SK-N-SH treated with all-trans-retinoic acid at 6 μM for 48 hours (cell line): ENCODE data around the gene MSRB1.

ENCODE experiments used
- ATAC-seq: fragments of 200-7000 bp; cut with Tn5 transposase; 3 replicates; pipeline ENCODE4 v1.9.1; 2020; ENCODE audit warnings: mild to moderate bottlenecking, moderate library complexity
- ARNTL ChIP-seq: fragments of 450-650 bp; formaldehyde crosslinking; IDR thresholded peaks from 2 replicates; pipeline ENCODE4 v1.5.0; 2020; ENCODE audit warnings: low read depth, mild to moderate bottlenecking, moderate library complexity, borderline replicate concordance
- BACH2 ChIP-seq: fragments of 250-450 bp; sonication (Bioruptor Pico); IDR thresholded peaks from 2 replicates; pipeline ENCODE4 v1.9.0; 2021; ENCODE audit warnings: mild to moderate bottlenecking, borderline replicate concordance
- CSDC2 ChIP-seq: fragments of 250-450 bp; sonication (Bioruptor Pico); IDR thresholded peaks from 2 replicates; pipeline ENCODE4 v1.5.0; 2020; ENCODE audit warnings: mild to moderate bottlenecking, moderate library complexity
- ESRRG ChIP-seq: fragments of 250-450 bp; sonication (Bioruptor Pico); IDR thresholded peaks from 2 replicates; pipeline ENCODE4 v1.6.1; 2021; ENCODE audit warnings: mild to moderate bottlenecking
- ISL1 ChIP-seq: fragments of 250-450 bp; sonication (Bioruptor Pico); IDR thresholded peaks from 2 replicates; pipeline ENCODE4 v2.1.2; 2022; ENCODE audit warnings: mild to moderate bottlenecking, moderate library complexity
- OSR1 ChIP-seq: fragments of 250-450 bp; sonication (Bioruptor Pico); IDR thresholded peaks from 2 replicates; pipeline ENCODE4 v1.8.0; 2022; ENCODE audit warnings: moderate library complexity, mild to moderate bottlenecking, inconsistent platforms
- PPARA ChIP-seq: fragments of 250-450 bp; sonication (Bioruptor Pico); IDR thresholded peaks from 2 replicates; pipeline ENCODE4 v1.5.0; 2020; ENCODE audit warnings: mild to moderate bottlenecking, borderline replicate concordance
- RARB ChIP-seq: fragments of 250-450 bp; sonication (Bioruptor Pico); IDR thresholded peaks from 2 replicates; pipeline ENCODE4 v1.8.0; 2021; ENCODE audit warnings: mild to moderate bottlenecking, moderate library complexity
- SNAI2 ChIP-seq: fragments of 250-450 bp; sonication (Bioruptor Pico); IDR thresholded peaks from 2 replicates; pipeline ENCODE4 v1.5.0; 2020; ENCODE audit warnings: mild to moderate bottlenecking, moderate library complexity
- TCF4 ChIP-seq: fragments of 250-450 bp; sonication (Bioruptor Pico); IDR thresholded peaks from 2 replicates; pipeline ENCODE4 v1.8.0; 2021; ENCODE audit warnings: mild to moderate bottlenecking, moderate library complexity, borderline replicate concordance
- TOX ChIP-seq: fragments of 250-450 bp; sonication (Bioruptor Pico); IDR thresholded peaks from 2 replicates; pipeline ENCODE4 v1.8.0; 2021; ENCODE audit warnings: mild to moderate bottlenecking, moderate library complexity, borderline replicate concordance
- ZC3H10 ChIP-seq: fragments of 250-450 bp; sonication (Bioruptor Pico); IDR thresholded peaks from 2 replicates; pipeline ENCODE4 v1.5.1; 2021; ENCODE audit warnings: mild to moderate bottlenecking, moderate library complexity
- ZFP3 ChIP-seq: fragments of 250-450 bp; sonication (Bioruptor Pico); IDR thresholded peaks from 2 replicates; pipeline ENCODE4 v1.5.0; 2020; ENCODE audit warnings: mild to moderate bottlenecking, moderate library complexity
- ZFP30 ChIP-seq: fragments of 450-650 bp; formaldehyde crosslinking; IDR thresholded peaks from 2 replicates; pipeline ENCODE4 v1.5.0; 2022; ENCODE audit warnings: mild to moderate bottlenecking, moderate library complexity
- ZNF565 ChIP-seq: fragments of 450-650 bp; formaldehyde crosslinking; conservative IDR thresholded peaks from 2 replicates; pipeline ENCODE4 v1.5.0; 2020; ENCODE audit warnings: low read depth, mild to moderate bottlenecking, moderate library complexity
- ZNF70 ChIP-seq: fragments of 450-650 bp; formaldehyde crosslinking; IDR thresholded peaks from 2 replicates; pipeline ENCODE4 v1.5.0; 2020; ENCODE audit warnings: mild to moderate bottlenecking, moderate library complexity
- ZNF8 ChIP-seq: fragments of 450-650 bp; formaldehyde crosslinking; IDR thresholded peaks from 2 replicates; pipeline ENCODE4 v1.5.0; 2020; ENCODE audit warnings: mild to moderate bottlenecking, moderate library complexity
- TF ChIP-seq, protein P1 (sequence below): fragments of 250-450 bp; sonication (Bioruptor Pico); IDR thresholded peaks from 2 replicates; pipeline ENCODE4 v1.8.0; 2021; ENCODE audit warnings: low read depth, mild to moderate bottlenecking, moderate library complexity, borderline replicate concordance
- TF ChIP-seq, protein P2 (sequence below): fragments of 250-450 bp; sonication (Bioruptor Pico); IDR thresholded peaks from 2 replicates; pipeline ENCODE4 v1.5.0; 2020; ENCODE audit warnings: mild to moderate bottlenecking, moderate library complexity
- TF ChIP-seq, protein P3 (sequence below): fragments of 250-450 bp; sonication (Bioruptor Pico); IDR thresholded peaks from 2 replicates; pipeline ENCODE4 v1.5.1; 2020; ENCODE audit warnings: low read depth, mild to moderate bottlenecking, moderate library complexity
- TF ChIP-seq, protein P4 (sequence below): fragments of 250-450 bp; sonication (Bioruptor Pico); IDR thresholded peaks from 2 replicates; pipeline ENCODE4 v1.8.0; 2020; ENCODE audit warnings: mild to moderate bottlenecking, moderate library complexity, borderline replicate concordance
- TF ChIP-seq, protein P5 (sequence below): fragments of 250-450 bp; sonication (Bioruptor Pico); IDR thresholded peaks from 2 replicates; pipeline ENCODE4 v1.5.1; 2021; ENCODE audit warnings: mild to moderate bottlenecking, moderate library complexity

MSRB1 gene

DNA sequence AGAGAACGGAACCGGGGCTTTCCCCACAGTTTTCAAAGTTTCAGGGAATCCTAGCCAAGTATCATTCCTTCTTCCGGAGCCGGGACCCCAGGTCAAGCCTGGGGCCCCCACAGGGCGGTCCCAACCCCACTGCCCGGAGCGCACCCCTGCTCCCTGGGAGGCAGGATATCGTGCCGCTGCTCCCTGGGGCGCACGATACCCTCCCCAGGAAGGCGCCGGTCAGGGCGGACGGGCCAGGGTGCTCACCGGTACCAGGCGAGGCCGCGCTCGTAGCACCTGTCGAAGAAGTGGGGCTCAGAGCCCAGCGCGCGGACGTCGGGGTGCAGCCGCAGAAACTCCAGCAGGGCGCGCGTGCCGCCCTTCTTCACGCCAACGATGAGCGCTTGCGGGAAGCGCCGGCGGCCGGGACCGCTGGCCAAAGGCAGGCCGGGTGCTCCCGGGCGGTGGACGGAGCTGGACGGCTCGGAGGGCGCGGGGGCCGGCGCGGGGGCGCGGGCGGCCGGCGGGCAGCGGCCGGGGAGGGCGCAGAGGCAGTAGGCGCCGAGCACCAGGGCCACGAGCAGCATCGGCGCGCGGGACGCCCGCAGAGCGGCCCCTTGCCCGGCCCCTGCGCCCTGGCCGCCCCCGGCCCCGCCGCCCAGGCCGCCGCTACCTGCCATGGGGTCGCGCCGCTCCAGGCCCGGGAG, 25.2 kb downstream of the MSRB1 start:
- no peak for ATAC-seq
- TF ChIP-seq ZNF565 (CRISPR knock-in tag), result no peak
- TF ChIP-seq ARNTL, result no peak
- TF ChIP-seq BACH2, result no peak
- TF ChIP-seq, protein P1, sequence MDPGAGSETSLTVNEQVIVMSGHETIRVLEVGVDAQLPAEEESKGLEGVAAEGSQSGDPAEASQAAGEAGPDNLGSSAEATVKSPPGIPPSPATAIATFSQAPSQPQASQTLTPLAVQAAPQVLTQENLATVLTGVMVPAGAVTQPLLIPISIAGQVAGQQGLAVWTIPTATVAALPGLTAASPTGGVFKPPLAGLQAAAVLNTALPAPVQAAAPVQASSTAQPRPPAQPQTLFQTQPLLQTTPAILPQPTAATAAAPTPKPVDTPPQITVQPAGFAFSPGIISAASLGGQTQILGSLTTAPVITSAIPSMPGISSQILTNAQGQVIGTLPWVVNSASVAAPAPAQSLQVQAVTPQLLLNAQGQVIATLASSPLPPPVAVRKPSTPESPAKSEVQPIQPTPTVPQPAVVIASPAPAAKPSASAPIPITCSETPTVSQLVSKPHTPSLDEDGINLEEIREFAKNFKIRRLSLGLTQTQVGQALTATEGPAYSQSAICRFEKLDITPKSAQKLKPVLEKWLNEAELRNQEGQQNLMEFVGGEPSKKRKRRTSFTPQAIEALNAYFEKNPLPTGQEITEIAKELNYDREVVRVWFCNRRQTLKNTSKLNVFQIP (CRISPR knock-in tag), result no peak
- TF ChIP-seq, protein P2, sequence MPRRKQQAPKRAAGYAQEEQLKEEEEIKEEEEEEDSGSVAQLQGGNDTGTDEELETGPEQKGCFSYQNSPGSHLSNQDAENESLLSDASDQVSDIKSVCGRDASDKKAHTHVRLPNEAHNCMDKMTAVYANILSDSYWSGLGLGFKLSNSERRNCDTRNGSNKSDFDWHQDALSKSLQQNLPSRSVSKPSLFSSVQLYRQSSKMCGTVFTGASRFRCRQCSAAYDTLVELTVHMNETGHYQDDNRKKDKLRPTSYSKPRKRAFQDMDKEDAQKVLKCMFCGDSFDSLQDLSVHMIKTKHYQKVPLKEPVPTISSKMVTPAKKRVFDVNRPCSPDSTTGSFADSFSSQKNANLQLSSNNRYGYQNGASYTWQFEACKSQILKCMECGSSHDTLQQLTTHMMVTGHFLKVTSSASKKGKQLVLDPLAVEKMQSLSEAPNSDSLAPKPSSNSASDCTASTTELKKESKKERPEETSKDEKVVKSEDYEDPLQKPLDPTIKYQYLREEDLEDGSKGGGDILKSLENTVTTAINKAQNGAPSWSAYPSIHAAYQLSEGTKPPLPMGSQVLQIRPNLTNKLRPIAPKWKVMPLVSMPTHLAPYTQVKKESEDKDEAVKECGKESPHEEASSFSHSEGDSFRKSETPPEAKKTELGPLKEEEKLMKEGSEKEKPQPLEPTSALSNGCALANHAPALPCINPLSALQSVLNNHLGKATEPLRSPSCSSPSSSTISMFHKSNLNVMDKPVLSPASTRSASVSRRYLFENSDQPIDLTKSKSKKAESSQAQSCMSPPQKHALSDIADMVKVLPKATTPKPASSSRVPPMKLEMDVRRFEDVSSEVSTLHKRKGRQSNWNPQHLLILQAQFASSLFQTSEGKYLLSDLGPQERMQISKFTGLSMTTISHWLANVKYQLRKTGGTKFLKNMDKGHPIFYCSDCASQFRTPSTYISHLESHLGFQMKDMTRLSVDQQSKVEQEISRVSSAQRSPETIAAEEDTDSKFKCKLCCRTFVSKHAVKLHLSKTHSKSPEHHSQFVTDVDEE (CRISPR knock-in tag), result no peak
- TF ChIP-seq, protein P3, sequence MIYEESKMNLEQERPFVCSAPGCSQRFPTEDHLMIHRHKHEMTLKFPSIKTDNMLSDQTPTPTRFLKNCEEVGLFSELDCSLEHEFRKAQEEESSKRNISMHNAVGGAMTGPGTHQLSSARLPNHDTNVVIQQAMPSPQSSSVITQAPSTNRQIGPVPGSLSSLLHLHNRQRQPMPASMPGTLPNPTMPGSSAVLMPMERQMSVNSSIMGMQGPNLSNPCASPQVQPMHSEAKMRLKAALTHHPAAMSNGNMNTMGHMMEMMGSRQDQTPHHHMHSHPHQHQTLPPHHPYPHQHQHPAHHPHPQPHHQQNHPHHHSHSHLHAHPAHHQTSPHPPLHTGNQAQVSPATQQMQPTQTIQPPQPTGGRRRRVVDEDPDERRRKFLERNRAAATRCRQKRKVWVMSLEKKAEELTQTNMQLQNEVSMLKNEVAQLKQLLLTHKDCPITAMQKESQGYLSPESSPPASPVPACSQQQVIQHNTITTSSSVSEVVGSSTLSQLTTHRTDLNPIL (CRISPR knock-in tag), result no peak
- no peak for TF ChIP-seq ZNF70 (CRISPR knock-in tag)
- TF ChIP-seq SNAI2, result no peak
- TF ChIP-seq ZNF8, result no peak
- TF ChIP-seq PPARA, result no peak
- no peak for TF ChIP-seq ISL1 (CRISPR knock-in tag)
- TF ChIP-seq CSDC2 (CRISPR knock-in tag), result no peak
- TF ChIP-seq ZFP30 (CRISPR knock-in tag), result no peak
- TF ChIP-seq TOX (CRISPR knock-in tag), result no peak
- no peak for TF ChIP-seq ZC3H10 (CRISPR knock-in tag)
- no peak for TF ChIP-seq RARB
- TF ChIP-seq, protein P4, sequence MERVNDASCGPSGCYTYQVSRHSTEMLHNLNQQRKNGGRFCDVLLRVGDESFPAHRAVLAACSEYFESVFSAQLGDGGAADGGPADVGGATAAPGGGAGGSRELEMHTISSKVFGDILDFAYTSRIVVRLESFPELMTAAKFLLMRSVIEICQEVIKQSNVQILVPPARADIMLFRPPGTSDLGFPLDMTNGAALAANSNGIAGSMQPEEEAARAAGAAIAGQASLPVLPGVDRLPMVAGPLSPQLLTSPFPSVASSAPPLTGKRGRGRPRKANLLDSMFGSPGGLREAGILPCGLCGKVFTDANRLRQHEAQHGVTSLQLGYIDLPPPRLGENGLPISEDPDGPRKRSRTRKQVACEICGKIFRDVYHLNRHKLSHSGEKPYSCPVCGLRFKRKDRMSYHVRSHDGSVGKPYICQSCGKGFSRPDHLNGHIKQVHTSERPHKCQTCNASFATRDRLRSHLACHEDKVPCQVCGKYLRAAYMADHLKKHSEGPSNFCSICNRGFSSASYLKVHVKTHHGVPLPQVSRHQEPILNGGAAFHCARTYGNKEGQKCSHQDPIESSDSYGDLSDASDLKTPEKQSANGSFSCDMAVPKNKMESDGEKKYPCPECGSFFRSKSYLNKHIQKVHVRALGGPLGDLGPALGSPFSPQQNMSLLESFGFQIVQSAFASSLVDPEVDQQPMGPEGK (CRISPR knock-in tag), result no peak
- TF ChIP-seq ZFP3 (CRISPR knock-in tag), result no peak
- TF ChIP-seq, protein P5, sequence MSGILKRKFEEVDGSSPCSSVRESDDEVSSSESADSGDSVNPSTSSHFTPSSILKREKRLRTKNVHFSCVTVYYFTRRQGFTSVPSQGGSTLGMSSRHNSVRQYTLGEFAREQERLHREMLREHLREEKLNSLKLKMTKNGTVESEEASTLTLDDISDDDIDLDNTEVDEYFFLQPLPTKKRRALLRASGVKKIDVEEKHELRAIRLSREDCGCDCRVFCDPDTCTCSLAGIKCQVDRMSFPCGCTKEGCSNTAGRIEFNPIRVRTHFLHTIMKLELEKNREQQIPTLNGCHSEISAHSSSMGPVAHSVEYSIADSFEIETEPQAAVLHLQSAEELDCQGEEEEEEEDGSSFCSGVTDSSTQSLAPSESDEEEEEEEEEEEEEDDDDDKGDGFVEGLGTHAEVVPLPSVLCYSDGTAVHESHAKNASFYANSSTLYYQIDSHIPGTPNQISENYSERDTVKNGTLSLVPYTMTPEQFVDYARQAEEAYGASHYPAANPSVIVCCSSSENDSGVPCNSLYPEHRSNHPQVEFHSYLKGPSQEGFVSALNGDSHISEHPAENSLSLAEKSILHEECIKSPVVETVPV, result no peak
- no peak for TF ChIP-seq OSR1 (CRISPR knock-in tag)

DNA sequence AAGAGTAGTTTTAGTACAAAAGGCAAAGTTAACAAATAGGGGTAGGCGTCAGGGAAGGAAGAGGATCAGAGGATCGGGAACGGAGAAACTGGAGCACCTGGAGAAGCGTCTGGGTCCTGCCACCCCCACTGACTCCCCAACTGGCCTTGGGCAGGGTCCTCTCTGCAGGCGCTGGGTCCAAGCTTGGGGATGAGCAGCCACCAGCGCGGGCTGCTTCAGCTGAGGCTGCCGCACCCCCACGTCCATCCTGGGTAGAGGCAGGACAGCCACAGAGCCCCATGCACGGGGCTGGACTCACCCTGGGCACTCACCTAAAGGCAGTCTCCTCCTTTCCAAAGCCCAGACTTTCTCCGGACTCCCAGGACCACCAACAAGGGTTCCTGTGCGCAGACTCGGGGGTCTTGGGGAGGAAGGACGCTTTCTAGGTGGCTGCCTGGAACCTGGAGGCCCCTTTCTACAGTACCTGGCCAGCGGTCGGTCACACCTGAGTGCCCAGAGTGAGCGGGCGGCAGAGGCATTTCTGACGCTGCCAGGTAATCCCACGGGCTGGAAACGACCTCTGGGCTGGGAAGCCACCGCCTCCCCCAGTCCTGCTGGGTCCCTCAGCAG, 25.8 kb downstream of the MSRB1 start:
- TF ChIP-seq ZFP30 (CRISPR knock-in tag), result no peak
- TF ChIP-seq OSR1 (CRISPR knock-in tag), result no peak
- no peak for TF ChIP-seq CSDC2 (CRISPR knock-in tag)
- TF ChIP-seq ARNTL, result no peak
- no peak for TF ChIP-seq ZNF70 (CRISPR knock-in tag)
- TF ChIP-seq ISL1 (CRISPR knock-in tag), result no peak
- no peak for TF ChIP-seq ESRRG
- no peak for TF ChIP-seq ZFP3 (CRISPR knock-in tag)
- TF ChIP-seq SNAI2, result no peak
- TF ChIP-seq TCF4 (CRISPR knock-in tag), result no peak
- TF ChIP-seq ZNF565 (CRISPR knock-in tag), result no peak
- TF ChIP-seq, protein P4 (CRISPR knock-in tag), result no peak
- no peak for TF ChIP-seq PPARA
- no peak for ATAC-seq
